8988T (cell line): ENCODE measurements around the gene UHRF2.
"Not testable (repeated sequence)": the region's sequence is repeated elsewhere in the genome, so short reads cannot be mapped to it uniquely, and the experiment has no call there.

Experiments
- DNase-seq: peaks from one replicate; pipeline ENCODE4 v3.0.0; 2011

UHRF2 gene

DNA sequence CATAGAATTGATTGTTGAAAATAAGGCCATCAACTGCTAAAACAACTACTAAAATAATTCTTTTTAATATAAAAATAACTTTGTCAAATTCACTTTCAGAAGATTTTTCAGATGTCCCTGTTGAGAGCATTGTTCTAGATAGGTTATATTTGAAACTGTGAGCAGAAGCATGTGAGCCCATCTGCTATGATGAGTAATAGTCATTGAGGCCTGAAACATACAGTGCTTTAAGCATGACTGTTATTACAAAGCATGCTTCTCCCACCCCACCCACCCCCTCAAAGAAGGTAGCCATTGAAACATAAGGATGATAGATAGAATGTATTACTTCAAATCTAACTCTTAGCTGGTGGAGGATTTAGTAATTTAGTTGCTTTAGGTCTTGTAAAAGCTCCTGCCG, 86.0 kb downstream of the UHRF2 start:
- no peak for DNase-seq

DNA sequence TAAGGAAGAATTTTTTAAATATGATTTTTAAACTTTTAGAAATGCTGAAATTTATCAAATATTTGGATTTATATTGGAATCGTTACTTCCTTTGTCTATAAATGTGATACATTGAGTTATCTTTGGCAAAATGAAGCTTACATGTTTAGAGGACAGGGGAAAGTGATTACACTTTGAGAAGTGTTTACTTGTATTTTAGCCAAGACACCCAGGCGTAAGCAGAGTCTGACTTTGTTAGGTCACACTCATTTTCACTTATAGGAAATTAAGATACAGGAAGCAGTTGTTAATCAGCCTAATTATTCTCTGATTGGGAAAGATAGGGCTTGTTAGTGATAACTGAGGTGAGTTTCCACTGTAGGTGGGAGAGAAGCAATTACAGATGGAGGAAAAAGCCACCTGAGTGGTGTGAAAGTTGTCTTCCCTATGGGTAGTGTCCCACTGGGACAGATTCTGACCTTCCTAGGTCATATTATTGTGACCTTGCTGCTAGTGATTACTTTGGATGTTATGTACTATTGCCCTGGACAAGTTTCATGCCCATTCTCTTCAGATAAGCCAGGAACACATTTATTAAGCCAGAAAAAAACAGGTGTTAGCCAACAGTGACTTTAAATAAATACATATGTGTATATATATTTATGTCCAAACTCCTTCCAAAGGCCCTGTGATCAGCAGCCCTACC, 88.7 kb downstream of the UHRF2 start:
- no peak for DNase-seq

DNA sequence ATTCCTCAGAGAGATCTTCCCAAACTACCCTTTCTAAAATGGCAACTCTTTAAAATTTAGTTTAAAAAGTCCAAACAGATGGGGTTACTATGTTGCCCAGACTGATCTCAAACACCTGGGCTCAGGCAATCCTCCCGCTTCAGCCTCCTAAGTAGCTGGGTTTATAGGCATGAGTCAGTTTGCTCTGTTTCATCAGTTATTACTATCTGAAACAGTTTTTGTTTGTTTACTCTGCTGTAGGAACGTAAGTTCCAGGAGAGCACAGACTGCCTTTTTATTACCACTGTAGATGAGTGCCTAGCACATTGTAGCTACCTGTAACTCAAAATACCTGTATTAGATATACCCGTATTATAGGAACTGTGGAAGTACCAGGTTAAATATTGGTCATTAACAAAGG, 89.4 kb downstream of the UHRF2 start:
- no peak for DNase-seq

DNA sequence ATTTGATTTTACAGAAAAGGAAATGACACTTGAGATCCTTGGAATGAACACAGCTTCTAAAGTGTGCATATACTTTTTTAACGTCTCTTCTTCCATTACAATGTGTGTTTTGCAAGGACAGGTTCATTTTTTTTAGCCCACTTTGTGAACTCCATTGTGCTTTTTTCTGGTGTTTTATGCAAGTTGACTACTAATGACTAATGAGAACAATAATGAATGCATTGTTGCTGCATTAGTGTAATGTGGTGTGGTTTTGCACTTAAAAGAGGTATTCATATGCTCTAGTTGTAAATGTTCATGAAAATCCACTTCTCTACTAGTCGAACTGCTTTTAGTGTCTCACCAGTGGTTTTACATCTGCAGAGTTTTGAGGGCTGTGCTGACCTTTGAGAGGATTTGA, 93.6 kb downstream of the UHRF2 start:
- no peak for DNase-seq

DNA sequence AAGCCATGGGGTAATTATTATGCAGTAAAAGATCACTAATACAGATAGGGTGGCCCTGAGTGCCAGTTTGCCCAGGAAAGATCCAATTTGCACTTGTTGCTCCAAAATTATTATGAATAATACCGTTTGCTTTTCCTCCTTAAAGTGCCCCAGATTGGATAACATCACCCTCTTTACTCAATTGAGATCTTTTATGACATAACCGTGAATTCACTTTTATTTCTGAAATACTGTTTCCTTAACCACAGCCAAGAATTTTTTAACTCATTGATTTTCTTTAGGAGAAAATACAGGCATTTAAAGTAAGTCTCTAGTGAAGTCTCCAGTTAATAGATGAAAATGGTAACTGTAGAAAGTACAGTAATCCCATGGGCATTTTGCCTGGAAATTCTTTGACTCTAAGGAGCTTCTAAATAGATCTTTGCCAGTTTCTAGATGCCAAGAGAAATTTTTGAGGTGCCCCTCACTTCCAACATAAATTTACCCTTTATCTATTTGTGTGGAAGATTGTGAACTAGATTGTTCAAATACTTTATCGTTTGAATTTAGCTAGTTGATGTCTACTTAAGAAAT, 99.2 kb downstream of the UHRF2 start:
- no peak for DNase-seq

DNA sequence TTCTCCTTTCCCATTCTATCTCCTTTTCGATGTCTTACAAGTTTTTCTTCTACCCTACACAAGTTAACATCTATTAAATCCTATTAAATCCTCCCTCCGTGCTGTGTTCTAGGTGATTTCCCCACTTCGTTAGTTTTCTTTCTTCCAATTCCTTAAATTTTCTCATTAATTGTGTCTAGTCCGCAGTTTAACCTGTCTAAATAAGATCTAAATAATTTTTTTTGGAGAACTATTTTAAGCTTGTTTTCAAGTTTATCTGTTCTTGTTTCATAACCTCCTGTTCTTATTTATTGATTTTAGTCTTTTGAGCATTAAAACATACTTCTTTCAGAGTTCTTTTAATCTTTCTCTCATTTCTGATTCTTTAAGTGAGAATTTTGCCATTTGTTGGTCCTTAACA, 109.3 kb downstream of the UHRF2 start:
- DNase-seq, result no peak

DNA sequence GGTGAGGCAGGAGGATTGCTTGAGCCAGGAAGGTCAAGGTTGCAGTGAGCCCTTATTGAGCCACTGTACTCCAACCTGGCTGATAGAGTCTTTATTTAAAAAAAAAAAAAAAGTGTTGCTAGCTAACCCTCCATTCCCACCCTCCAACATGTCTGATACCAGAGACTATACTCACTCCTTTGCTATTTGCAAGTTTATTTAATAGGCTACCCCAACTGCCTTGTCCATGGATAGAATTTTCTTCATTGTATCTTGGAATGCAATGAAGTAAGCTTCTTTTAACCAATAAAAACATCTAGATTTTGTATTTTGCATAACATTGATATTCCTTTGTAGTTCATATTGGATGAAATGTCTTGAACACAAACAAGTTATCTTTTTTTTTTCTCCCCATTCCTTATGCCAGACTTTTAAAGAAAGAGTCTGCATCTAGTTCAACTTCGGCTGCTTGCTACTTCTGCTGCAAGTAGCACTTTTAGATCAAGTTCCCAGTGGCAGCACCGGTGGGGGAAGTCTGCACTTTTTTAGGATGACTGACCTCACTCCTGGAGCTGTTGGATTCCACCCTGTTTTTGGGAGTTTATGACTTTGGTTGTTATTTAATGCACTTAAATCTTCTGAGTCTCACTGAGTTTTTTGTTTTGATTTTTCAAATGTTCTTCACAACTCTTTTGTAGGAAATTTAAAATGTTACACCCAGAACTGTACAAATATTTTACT, 112.5 kb downstream of the UHRF2 start:
- DNase-seq, result no peak

DNA sequence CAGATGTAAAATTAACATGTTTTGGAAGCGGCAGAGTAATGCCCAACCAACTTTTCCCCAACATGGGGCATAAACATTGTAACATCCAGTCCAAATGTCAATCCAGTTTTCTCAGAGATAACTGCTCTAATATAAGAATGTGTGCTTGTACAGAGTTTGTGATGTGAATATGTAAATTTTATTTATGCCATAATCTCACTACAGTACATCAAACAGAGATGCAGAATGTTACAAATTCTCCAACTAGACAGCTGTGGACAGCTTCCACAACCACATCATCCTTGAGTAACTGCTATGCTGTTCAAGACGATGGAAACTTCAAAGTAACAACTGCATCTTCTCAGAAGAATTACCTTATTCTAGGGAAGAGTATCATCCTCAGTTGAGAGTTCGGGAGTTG, 122.6 kb downstream of the UHRF2 start:
- no peak for DNase-seq

DNA sequence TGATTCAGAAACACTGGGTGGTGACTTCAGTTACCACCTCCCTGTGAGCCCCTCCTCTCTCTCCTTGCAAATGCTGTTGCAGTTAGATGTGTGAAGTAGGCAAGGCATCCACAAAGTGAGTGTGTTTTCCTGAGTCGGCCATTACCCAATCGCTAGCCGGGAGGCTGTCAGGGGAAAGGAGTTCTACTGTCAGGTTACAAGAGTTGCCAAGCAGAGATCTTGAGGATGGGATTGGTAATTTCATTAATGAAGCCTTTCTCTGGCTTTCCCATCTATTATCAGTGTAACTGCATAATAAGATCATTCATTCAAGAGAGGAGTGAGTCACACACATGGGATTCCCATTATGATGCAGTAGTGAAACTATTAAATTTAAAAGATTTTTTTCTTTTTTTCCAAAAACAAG, 125.7 kb downstream of the UHRF2 start:
- no peak for DNase-seq

DNA sequence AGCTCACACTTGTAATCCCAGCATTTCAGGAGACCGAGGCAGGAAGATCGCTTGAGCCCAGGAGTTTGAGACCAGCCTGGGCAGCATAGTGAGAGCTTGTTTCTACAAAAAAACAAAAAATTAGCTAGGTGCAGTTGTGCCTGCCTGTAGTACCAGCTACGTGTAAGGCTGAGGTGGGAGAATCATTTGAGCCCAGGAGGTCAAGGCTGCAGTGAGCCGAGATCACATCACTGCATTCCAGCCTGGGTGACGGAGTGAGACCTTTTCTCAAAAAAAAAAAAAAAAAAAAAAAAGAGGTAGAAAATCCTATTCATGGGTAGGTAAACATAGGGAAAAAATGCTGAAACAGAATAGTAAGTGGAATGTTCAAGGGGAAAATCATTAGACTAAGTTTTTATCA, 129.6 kb downstream of the UHRF2 start:
- not testable (repeated sequence) for DNase-seq

DNA sequence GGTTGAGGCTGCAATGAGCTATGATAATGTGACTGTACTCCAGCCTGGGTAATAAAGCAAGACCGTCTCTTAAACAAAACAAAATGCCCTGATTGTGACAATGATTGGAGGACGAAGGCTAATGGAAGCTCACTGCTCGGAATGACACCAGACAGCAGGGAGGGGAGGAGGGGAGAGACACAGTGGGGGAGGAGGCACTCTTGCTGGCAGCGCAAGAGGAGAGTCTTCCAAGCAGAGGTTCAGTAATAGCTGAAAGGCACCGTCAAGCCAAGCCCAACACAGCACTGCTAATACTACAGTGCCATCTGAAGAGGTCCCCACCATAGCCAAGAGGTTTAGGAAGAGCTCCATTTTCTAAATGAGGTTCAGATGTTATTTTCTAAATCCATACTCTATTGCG, 130.2 kb downstream of the UHRF2 start:
- DNase-seq, result no peak

DNA sequence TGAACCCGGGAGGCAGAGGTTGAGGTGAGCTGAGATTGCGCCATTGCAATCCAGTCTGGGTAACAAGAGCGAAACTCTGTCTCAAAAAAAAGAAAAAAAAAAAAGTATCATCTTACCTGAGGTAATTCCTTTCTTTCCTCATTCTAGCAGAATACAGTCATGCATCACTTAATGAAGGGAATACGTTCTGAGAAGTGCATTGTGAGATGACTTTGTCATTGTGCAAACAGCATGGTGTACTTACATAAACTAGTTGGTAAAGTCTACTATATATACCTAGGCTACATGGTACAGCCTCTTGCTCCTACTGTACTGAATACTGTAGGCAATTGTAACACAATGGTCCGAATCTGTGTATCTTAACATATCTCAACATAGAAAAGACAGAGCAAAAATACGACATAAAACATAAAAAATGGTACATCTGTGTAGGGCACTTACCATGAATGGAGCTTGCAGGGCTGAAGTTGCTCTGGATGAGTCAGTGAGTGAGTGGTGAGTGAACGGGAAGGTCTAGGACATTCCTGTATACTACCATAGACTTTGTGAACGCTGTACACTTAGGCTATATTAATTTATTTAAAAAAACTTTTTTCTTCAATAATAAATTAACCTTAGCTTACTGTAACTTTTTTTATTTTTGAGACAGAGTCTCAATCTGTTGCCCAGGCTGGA, 132.2 kb downstream of the UHRF2 start:
- no peak for DNase-seq

DNA sequence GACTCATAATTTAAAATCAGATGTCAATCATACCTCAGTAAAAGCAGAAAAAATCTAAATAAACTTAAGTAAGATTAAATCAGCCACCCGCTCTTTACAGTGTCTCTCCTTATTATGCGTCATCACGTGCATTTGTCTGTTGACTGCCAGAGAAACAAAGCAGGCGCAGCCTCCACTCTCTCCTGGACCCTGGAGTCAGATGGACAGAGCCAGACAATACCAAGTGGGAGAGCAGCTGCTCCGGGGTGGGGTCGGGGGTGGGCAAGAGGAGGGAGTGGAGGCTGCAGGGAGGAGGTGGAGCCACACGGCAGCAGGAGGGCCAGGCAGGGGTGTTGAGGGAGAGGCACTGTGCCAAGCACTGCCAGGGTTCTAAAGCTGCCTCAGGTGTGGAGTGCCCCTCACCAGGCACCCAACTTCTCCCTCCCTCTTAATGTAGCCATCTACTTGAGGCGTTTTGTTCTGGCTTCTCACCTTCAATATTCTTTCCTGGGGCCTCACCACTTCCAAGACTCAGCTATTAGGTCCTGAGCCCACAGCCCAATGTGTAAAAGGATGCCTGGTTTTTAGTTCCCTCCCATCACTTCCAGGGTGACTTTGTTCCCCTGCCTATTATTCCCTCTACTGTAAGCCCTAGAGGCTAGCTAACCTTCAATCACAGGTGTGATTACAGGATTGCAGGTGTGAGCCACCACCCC, 136.3 kb downstream of the UHRF2 start:
- no peak for DNase-seq

DNA sequence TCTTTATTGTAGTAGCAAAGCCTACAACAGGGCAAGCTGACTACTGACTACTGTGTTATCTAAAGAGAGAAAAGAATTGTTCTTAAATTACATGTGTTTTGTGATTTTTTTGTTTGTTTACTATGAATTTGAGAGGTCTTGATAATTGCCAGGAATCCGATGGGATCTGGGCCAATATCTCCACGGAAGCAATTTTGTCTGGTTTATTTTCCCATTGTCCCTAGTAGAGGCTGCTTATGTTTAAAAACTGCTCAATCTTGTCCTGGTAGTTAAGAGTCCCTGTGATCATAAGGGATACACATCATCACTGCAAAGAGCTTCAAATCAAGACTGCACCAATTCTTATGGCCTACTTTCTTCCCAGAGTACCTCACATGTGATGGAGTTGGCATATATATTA, 138.1 kb downstream of the UHRF2 start:
- DNase-seq, result no peak

DNA sequence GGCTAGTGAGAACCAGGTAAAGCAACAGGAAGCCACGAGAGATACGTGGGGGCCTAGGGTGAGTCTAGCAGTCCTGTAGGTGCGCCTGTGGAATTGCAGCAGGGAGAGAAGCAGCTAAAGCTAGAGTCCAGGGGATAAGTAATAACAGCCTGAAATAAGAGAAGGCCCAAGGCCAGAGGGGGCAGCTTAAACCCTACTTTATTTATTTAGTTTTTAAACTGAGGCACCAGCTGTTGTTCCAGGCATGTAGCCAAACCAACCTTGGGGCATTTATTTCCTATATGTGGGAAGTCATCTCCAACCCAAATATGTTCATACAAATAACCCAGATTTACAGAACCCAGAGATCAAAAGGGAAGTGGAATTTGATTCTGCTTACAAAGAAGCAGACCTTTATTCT, 139.0 kb downstream of the UHRF2 start:
- no peak for DNase-seq

DNA sequence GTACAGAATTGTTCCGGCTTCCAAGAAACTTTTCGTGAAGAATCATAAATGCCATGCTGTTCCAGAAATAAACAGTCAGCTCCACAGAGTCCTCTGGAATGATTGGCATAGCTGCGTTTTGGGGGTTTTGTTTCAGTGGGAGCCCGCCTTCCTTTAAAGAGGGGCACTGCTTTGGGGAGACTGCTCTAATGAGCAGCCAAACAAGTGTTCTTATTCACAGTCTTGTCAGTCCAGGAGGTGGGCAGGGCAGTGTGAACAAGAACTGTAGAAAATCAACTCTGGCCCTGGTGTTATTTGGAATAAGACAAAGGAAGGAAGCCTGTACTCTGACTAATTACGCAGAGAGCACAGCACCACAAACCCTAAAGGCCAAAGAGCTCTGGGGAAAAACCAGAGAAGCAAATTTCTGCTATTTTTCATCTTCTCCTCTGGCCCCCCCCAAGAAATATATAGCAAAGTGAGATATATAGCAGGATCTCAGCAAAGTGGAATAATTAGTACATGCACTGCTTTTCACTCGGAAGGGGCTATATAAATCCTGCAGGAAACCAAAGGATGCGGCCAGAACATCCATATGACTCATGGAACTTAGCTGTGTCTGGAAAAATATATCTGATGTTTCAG, 139.6 kb downstream of the UHRF2 start:
- DNase-seq, result no peak

DNA sequence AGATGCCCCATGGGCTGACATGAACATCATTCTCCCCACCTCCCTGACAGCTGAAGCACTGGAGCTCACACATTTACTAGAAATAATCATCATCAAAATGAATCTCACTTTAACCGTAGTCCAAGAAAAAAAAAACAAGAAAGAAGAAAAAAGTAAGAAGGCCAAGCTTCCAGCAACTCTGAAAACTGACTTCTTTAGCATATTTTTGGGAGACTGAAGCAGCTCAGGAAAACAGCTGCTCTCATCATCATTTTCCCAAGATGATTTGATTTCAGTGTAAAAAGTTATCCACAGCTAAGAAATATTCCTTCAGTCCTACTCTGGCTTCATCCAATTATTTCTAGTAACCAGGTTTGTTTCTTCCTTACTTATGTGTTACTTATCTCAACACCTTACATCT, 140.9 kb downstream of the UHRF2 start:
- DNase-seq, result no peak
